Measurements from ENCODE around the gene POGZ.
A peak's percentile ranks its signal among the peaks of the same experiment; 100 is the strongest.

Gene POGZ

GRCh38 chr1:151459331-151460046 lies at the start of gene POGZ:
Gene POGZ (minus strand): TSS chr1:151459494. CDS start chr1:151442204, 17,290 bp downstream.
- peak; percentile 88 for DNase-seq (ENCODE audit: low spot score)

- DNase-seq (ENCODE audit: low spot score), result no peak
Observed at GRCh38 chr1:151508833-151509232, 49.5 kb upstream of the POGZ start.

GRCh38 chr1:151504759-151505158 lies 45.5 kb upstream of the POGZ start:
- no peak for DNase-seq (ENCODE audit: low spot score)

- no peak for DNase-seq (ENCODE audit: low spot score)
Observed at GRCh38 chr1:151504252-151504651, 45.0 kb upstream of the POGZ start.

- no peak for DNase-seq (ENCODE audit: low spot score)
Observed at GRCh38 chr1:151502859-151503780, 43.8 kb upstream of the POGZ start.

- no peak for DNase-seq (ENCODE audit: low spot score)
Observed at GRCh38 chr1:151502035-151502700, 42.9 kb upstream of the POGZ start.

GRCh38 chr1:151501474-151501873 lies 42.2 kb upstream of the POGZ start:
- DNase-seq (ENCODE audit: low spot score), result no peak

- no peak for DNase-seq (ENCODE audit: low spot score)
Observed at GRCh38 chr1:151499930-151500329, 40.6 kb upstream of the POGZ start.

- DNase-seq (ENCODE audit: low spot score), result no peak
Observed at GRCh38 chr1:151499365-151499764, 40.1 kb upstream of the POGZ start.

- no peak for DNase-seq (ENCODE audit: low spot score)
Observed at GRCh38 chr1:151495316-151495715, 36.0 kb upstream of the POGZ start.

GRCh38 chr1:151494741-151495281 lies 35.5 kb upstream of the POGZ start:
- no peak for DNase-seq (ENCODE audit: low spot score)

- DNase-seq (ENCODE audit: low spot score), result no peak
Observed at GRCh38 chr1:151493042-151493441, 33.7 kb upstream of the POGZ start.

GRCh38 chr1:151492120-151492519 lies 32.8 kb upstream of the POGZ start:
- DNase-seq (ENCODE audit: low spot score), result no peak

- DNase-seq (ENCODE audit: low spot score), result no peak
Observed at GRCh38 chr1:151491641-151492040, 32.3 kb upstream of the POGZ start.

- no peak for DNase-seq (ENCODE audit: low spot score)
Observed at GRCh38 chr1:151486557-151486956, 27.3 kb upstream of the POGZ start.

GRCh38 chr1:151485685-151486255 lies 26.5 kb upstream of the POGZ start:
- no peak for DNase-seq (ENCODE audit: low spot score)

GRCh38 chr1:151482017-151482416 lies 22.7 kb upstream of the POGZ start:
- DNase-seq (ENCODE audit: low spot score), result no peak

GRCh38 chr1:151479462-151479861 lies 20.2 kb upstream of the POGZ start:
- no peak for DNase-seq (ENCODE audit: low spot score)

- DNase-seq (ENCODE audit: low spot score), result no peak
Observed at GRCh38 chr1:151478923-151479322, 19.6 kb upstream of the POGZ start.

GRCh38 chr1:151478140-151478812 lies 19.0 kb upstream of the POGZ start:
- DNase-seq (ENCODE audit: low spot score), result no peak

GRCh38 chr1:151477066-151477465 lies 17.8 kb upstream of the POGZ start:
- DNase-seq (ENCODE audit: low spot score), result no peak

Data from hematopoietic multipotent progenitor cell treated with erythropoietin and hydrocortisone succinate and interleukin-3 and kit ligand, for 15 days (in vitro differentiated cells).